Measurements from ENCODE around the gene KCNQ1. TPM values are rescaled to one million over a fixed set of nuclear protein-coding genes. Genes with fewer than 3 reads are reported as not detected.

Gene KCNQ1
- total and polyA plus RNA-seq, 7 experiments from 2014 or later = 14.7 to 46.4 (median 36.9) TPM

- Histone ChIP-seq H3K4me1 (ENCODE audit: control insufficient read depth in 2 of 2, insufficient read depth in 2 of 2, low read length in 2 of 2) (no peaks in the 10 kb centered on the region), H3K27ac (ENCODE audit: low read depth, low read length) (no peak overlapping the region), H3K27me3 (ENCODE audit: control insufficient read depth in 2 of 2, insufficient read depth in 2 of 2, low read length in 2 of 2) (no peaks in the 10 kb centered on the region), H3K9me3 (ENCODE audit: control insufficient read depth in 2 of 3, low read length in 3 of 3) (no peaks in the 10 kb centered on the region), H3K4me3 (ENCODE audit: low read length) (no peak overlapping the region), H3K36me3 (ENCODE audit: control insufficient read depth in 2 of 3, insufficient read depth in 3 of 3, low read length in 3 of 3) (peaks cover 0 to 14% (median 0%) of the 10 kb centered on the region in 3 experiments)
- H3K4me1 Mint-ChIP-seq = peaks cover 0 to 16% (median 0%) of the 10 kb centered on the region in 7 donors
- peaks cover 0 to 5% (median 0%) of the 10 kb centered on the region in 11 donors for H3K9me3 Mint-ChIP-seq
- H3K27ac Mint-ChIP-seq = no peak overlapping the region
- peaks cover 0 to 7% (median 0%) of the 10 kb centered on the region in 5 donors for H3K27me3 Mint-ChIP-seq
- POLR2A ChIA-PET = no interaction called here
- H3K36me3 Mint-ChIP-seq = peaks cover 0 to 38% (median 31%) of the 10 kb centered on the region in 5 donors
- no peak overlapping the region for H3K4me3 Mint-ChIP-seq
- intact Hi-C loops (cut with micrococcal nuclease) = no loop called here
- CTCF ChIA-PET = no interaction called here
- ATAC-seq (no peak), DNase-seq (no peak)
These were observed 319.2 kb downstream of the KCNQ1 start for GRCh38 chr11:2763984-2764383.

GRCh38 chr11:2765491-2765890 lies 320.7 kb downstream of the KCNQ1 start:
- H3K4me3 Mint-ChIP-seq = no peak overlapping the region
- H3K4me3 ChIP-seq (ENCODE audit: low read length) = no peak overlapping the region
- peaks cover 0 to 16% (median 0%) of the 10 kb centered on the region in 7 donors for H3K4me1 Mint-ChIP-seq
- DNase-seq (no peak), ATAC-seq (no peak)
- peaks cover 0 to 38% (median 32%) of the 10 kb centered on the region in 5 donors for H3K36me3 Mint-ChIP-seq
- H3K27ac ChIP-seq (ENCODE audit: low read depth, low read length) = no peak overlapping the region
- peaks cover 0 to 7% (median 0%) of the 10 kb centered on the region in 5 donors for H3K27me3 Mint-ChIP-seq
- intact Hi-C loops (cut with micrococcal nuclease) = no loop called here
- H3K9me3 ChIP-seq (ENCODE audit: control insufficient read depth in 2 of 3, low read length in 3 of 3) = no peaks in the 10 kb centered on the region
- H3K9me3 Mint-ChIP-seq = peaks cover 0 to 5% (median 0%) of the 10 kb centered on the region in 11 donors
- H3K4me1 ChIP-seq (ENCODE audit: control insufficient read depth in 2 of 2, insufficient read depth in 2 of 2, low read length in 2 of 2) = no peaks in the 10 kb centered on the region
- H3K27me3 ChIP-seq (ENCODE audit: control insufficient read depth in 2 of 2, insufficient read depth in 2 of 2, low read length in 2 of 2) = no peaks in the 10 kb centered on the region
- H3K27ac Mint-ChIP-seq = no peak overlapping the region
- ChIA-PET CTCF (no interaction called here), POLR2A (no interaction called here)
- H3K36me3 ChIP-seq (ENCODE audit: control insufficient read depth in 2 of 3, insufficient read depth in 3 of 3, low read length in 3 of 3) = peaks cover 0 to 28% (median 0%) of the 10 kb centered on the region in 3 experiments

GRCh38 chr11:2766166-2766565 lies 321.4 kb downstream of the KCNQ1 start:
- peaks cover 0 to 5% (median 0%) of the 10 kb centered on the region in 11 donors for H3K9me3 Mint-ChIP-seq
- no peak overlapping the region for H3K27ac Mint-ChIP-seq
- ChIA-PET POLR2A (no interaction called here), CTCF (no interaction called here)
- H3K27me3 ChIP-seq (ENCODE audit: control insufficient read depth in 2 of 2, insufficient read depth in 2 of 2, low read length in 2 of 2) = no peaks in the 10 kb centered on the region
- intact Hi-C loops (cut with micrococcal nuclease) = no loop called here
- no peak overlapping the region for H3K4me3 Mint-ChIP-seq
- no peaks in the 10 kb centered on the region for H3K4me1 ChIP-seq (ENCODE audit: control insufficient read depth in 2 of 2, insufficient read depth in 2 of 2, low read length in 2 of 2)
- no peak overlapping the region for H3K4me3 ChIP-seq (ENCODE audit: low read length)
- peaks cover 0 to 32% (median 26%) of the 10 kb centered on the region in 5 donors for H3K36me3 Mint-ChIP-seq
- peaks cover 0 to 17% (median 0%) of the 10 kb centered on the region in 7 donors for H3K4me1 Mint-ChIP-seq
- no peak overlapping the region for H3K27ac ChIP-seq (ENCODE audit: low read depth, low read length)
- ATAC-seq (no peak), DNase-seq (peak in 1 of 9 donors; percentile 14)
- peaks cover 0 to 34% (median 0%) of the 10 kb centered on the region in 3 experiments for H3K36me3 ChIP-seq (ENCODE audit: control insufficient read depth in 2 of 3, insufficient read depth in 3 of 3, low read length in 3 of 3)
- H3K9me3 ChIP-seq (ENCODE audit: control insufficient read depth in 2 of 3, low read length in 3 of 3) = no peaks in the 10 kb centered on the region
- H3K27me3 Mint-ChIP-seq = peaks cover 0 to 7% (median 0%) of the 10 kb centered on the region in 5 donors

- intact Hi-C loops (cut with micrococcal nuclease) = no loop called here
- Mint-ChIP-seq H3K4me1 (peaks cover 0 to 20% (median 4%) of the 10 kb centered on the region in 7 donors), H3K27ac (peak overlapping the region in 1 of 9 donors; percentile 26), H3K9me3 (peaks cover 0 to 5% (median 0%) of the 10 kb centered on the region in 11 donors), H3K4me3 (no peak overlapping the region), H3K36me3 (peaks cover 0 to 34% (median 29%) of the 10 kb centered on the region in 5 donors), H3K27me3 (peaks cover 0 to 7% (median 0%) of the 10 kb centered on the region in 5 donors)
- no peak for ATAC-seq
- Histone ChIP-seq H3K27me3 (ENCODE audit: control insufficient read depth in 2 of 2, insufficient read depth in 2 of 2, low read length in 2 of 2) (no peaks in the 10 kb centered on the region), H3K4me1 (ENCODE audit: control insufficient read depth in 2 of 2, insufficient read depth in 2 of 2, low read length in 2 of 2) (no peaks in the 10 kb centered on the region), H3K9me3 (ENCODE audit: control insufficient read depth in 2 of 3, low read length in 3 of 3) (no peaks in the 10 kb centered on the region), H3K27ac (ENCODE audit: low read depth, low read length) (no peak overlapping the region), H3K4me3 (ENCODE audit: low read length) (no peak overlapping the region), H3K36me3 (ENCODE audit: control insufficient read depth in 2 of 3, insufficient read depth in 3 of 3, low read length in 3 of 3) (peaks cover 0 to 30% (median 0%) of the 10 kb centered on the region in 3 experiments)
- CTCF ChIA-PET = no interaction called here
- DNase-seq = no peak
- POLR2A ChIA-PET = no interaction called here
These were observed 322.3 kb downstream of the KCNQ1 start for GRCh38 chr11:2767071-2767470.

GRCh38 chr11:2767801-2768200 lies 323.0 kb downstream of the KCNQ1 start:
- no peak for ATAC-seq
- Histone ChIP-seq H3K4me1 (ENCODE audit: control insufficient read depth in 2 of 2, insufficient read depth in 2 of 2, low read length in 2 of 2) (no peaks in the 10 kb centered on the region), H3K27me3 (ENCODE audit: control insufficient read depth in 2 of 2, insufficient read depth in 2 of 2, low read length in 2 of 2) (no peaks in the 10 kb centered on the region), H3K9me3 (ENCODE audit: control insufficient read depth in 2 of 3, low read length in 3 of 3) (no peaks in the 10 kb centered on the region), H3K36me3 (ENCODE audit: control insufficient read depth in 2 of 3, insufficient read depth in 3 of 3, low read length in 3 of 3) (peaks cover 0 to 37% (median 0%) of the 10 kb centered on the region in 3 experiments), H3K4me3 (ENCODE audit: low read length) (no peak overlapping the region), H3K27ac (ENCODE audit: low read depth, low read length) (no peak overlapping the region)
- intact Hi-C loops (cut with micrococcal nuclease) = no loop called here
- ChIA-PET CTCF (no interaction called here), POLR2A (no interaction called here)
- Mint-ChIP-seq H3K9me3 (peaks cover 0 to 5% (median 0%) of the 10 kb centered on the region in 11 donors), H3K4me3 (no peak overlapping the region), H3K27me3 (peaks cover 0 to 7% (median 0%) of the 10 kb centered on the region in 5 donors), H3K4me1 (peaks cover 3 to 20% (median 5%) of the 10 kb centered on the region in 7 donors), H3K27ac (no peak overlapping the region), H3K36me3 (peaks cover 0 to 32% (median 28%) of the 10 kb centered on the region in 5 donors)
- DNase-seq = peak in 1 of 9 donors; percentile 14

GRCh38 chr11:2768471-2769408 lies 323.9 kb downstream of the KCNQ1 start:
- CTCF ChIA-PET = no interaction called here
- H3K36me3 ChIP-seq (ENCODE audit: control insufficient read depth in 2 of 3, insufficient read depth in 3 of 3, low read length in 3 of 3) = peaks cover 0 to 40% (median 0%) of the 10 kb centered on the region in 3 experiments
- peaks cover 0 to 7% (median 0%) of the 10 kb centered on the region in 5 donors for H3K27me3 Mint-ChIP-seq
- H3K4me3 Mint-ChIP-seq = no peak overlapping the region
- H3K27me3 ChIP-seq (ENCODE audit: control insufficient read depth in 2 of 2, insufficient read depth in 2 of 2, low read length in 2 of 2) = no peaks in the 10 kb centered on the region
- no peak overlapping the region for H3K27ac ChIP-seq (ENCODE audit: low read depth, low read length)
- H3K9me3 Mint-ChIP-seq = peaks cover 0 to 5% (median 0%) of the 10 kb centered on the region in 11 donors
- no peak overlapping the region for H3K27ac Mint-ChIP-seq
- H3K9me3 ChIP-seq (ENCODE audit: control insufficient read depth in 2 of 3, low read length in 3 of 3) = no peaks in the 10 kb centered on the region
- POLR2A ChIA-PET = interaction anchor here (0.6 kb wide), 1 partner anchor 1014 kb away, joined by 3 read pairs; no protein-coding TSS in a partner anchor
- intact Hi-C loops (cut with micrococcal nuclease) = no loop called here
- H3K4me3 ChIP-seq (ENCODE audit: low read length) = no peak overlapping the region
- H3K4me1 ChIP-seq (ENCODE audit: control insufficient read depth in 2 of 2, insufficient read depth in 2 of 2, low read length in 2 of 2) = no peaks in the 10 kb centered on the region
- no peak for ATAC-seq
- H3K4me1 Mint-ChIP-seq = peaks cover 5 to 27% (median 14%) of the 10 kb centered on the region in 7 donors
- peaks cover 0 to 30% (median 27%) of the 10 kb centered on the region in 5 donors for H3K36me3 Mint-ChIP-seq
- DNase-seq = peak in 1 of 9 donors; percentile 19

All from naive thymus-derived CD4-positive, alpha-beta T cell (primary cell).